Ovary (tissue), 3 donors: ENCODE measurements around the gene GRIN3B.

Experiments used
- POLR2A ChIP-seq: fragments of 450-650 bp; IDR thresholded peaks from one replicate; pipeline ENCODE4 v1.6.1; 2017; ENCODE audit warnings: antibody characterized with exemption, mild to moderate bottlenecking, moderate library complexity
- TF ChIP-seq, protein P1 (sequence below), 3 donors: fragments of 450-650 bp in 2 of 3; fragments of 200-600 bp in 1 of 3; IDR thresholded peaks; one replicate each; pipeline versions ENCODE4 v1.5.1 to v1.8.0; 2016 to 2022; ENCODE audit warnings: antibody characterized with exemption in 3 of 3, mild to moderate bottlenecking in 1 of 3
- donor health status: DM: no; HTN: no; CAD: no.

DNA sequence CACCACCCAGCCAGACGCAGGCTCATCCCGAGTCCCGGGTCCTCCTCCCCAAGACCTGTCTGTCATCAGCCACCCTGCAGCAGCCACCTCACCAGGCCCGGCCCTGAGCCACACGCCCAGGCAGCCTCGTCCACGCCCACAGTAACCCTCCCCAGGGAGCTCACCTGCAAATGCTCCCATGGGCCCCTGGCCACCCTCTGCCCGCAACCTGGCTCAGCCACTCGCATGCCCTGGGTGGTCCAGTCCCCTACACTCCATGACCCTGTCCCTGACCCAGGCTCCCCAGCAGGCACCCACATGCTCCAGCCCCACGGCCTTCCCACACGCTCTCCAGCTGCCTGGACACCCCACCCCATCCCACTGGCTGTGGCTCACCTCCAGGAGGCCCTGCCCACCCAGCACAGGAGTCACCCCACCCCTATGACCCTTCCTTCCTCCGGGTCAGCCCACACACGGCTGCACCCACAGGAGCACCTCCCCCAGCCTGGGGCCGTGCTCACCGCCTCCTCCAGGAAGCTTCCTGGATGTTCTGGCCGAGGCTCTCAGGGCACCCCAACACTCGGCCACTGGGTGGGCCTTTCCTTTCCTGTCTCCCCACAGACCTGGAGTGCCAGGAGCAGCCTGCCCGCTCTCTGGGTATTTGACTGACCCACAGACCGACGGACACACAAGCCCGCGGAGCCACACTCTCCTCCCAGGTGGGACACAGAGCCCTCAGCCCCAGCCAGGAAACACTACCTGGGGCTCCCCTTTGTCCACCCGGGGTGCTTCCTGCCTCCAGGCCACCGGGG is 17.1 kb downstream of the GRIN3B start:
- TF ChIP-seq, protein P1, sequence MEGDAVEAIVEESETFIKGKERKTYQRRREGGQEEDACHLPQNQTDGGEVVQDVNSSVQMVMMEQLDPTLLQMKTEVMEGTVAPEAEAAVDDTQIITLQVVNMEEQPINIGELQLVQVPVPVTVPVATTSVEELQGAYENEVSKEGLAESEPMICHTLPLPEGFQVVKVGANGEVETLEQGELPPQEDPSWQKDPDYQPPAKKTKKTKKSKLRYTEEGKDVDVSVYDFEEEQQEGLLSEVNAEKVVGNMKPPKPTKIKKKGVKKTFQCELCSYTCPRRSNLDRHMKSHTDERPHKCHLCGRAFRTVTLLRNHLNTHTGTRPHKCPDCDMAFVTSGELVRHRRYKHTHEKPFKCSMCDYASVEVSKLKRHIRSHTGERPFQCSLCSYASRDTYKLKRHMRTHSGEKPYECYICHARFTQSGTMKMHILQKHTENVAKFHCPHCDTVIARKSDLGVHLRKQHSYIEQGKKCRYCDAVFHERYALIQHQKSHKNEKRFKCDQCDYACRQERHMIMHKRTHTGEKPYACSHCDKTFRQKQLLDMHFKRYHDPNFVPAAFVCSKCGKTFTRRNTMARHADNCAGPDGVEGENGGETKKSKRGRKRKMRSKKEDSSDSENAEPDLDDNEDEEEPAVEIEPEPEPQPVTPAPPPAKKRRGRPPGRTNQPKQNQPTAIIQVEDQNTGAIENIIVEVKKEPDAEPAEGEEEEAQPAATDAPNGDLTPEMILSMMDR (IDR thresholded peaks at IDR 0.05): no peak
- TF ChIP-seq POLR2A: no peak
